Fibroblast of mammary gland (primary cell): Measurements from ENCODE around the gene PHACTR1.
A peak's percentile ranks its signal among the peaks of the same experiment; 100 is the strongest.

Experiments used
- DNase-seq: peaks from one replicate; pipeline ENCODE4 v3.0.0-alpha.2; 2010; ENCODE audit warnings: low read depth
- H3K4me3 ChIP-seq: 2 replicates; pipeline ENCODE4 v1.5.1; 2011; ENCODE audit warnings: low read depth, mild to moderate bottlenecking, low read length, moderate library complexity; ENCODE audit not compliant: control insufficient read depth
- TF ChIP-seq, protein P1 (sequence below): conservative IDR thresholded peaks from 2 replicates; pipeline ENCODE4 v1.5.1; 2011; ENCODE audit warnings: low read depth, low read length, inconsistent platforms; ENCODE audit not compliant: control insufficient read depth, insufficient read depth

Gene PHACTR1

DNA sequence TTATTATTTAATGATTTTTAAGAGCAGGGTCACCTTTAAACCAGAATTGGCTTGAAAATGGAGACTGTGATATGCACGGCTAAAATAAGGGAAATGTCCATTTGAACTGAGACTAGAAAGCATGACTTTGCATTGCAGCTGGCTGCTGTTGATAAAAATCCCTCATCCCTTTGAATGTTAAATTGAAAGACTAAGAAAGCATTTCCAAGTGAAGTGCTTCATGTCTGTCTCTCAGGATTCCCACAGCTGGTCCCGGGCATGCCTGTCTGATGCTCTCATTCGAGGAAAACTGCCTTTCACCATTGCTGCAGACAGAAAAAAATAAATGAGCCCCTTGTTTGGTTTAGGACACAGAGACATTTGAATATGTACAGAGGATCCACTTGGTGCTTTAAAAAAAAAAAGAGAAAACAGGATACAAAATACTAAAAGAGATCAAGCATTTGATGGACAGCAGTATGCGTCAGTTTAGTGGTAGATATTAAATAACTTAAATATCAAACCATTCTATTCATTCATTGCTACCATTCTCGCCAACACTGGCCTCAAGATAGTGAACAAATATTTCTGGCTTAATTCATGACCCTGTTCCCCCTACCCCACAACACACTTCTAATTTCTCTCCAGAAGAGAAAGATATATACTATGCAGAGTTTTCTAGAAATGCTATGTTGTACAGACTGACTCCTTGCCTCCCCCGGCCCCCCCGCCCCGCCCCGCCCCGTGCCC, 556.8 kb downstream of the PHACTR1 start:
- TF ChIP-seq, protein P1, sequence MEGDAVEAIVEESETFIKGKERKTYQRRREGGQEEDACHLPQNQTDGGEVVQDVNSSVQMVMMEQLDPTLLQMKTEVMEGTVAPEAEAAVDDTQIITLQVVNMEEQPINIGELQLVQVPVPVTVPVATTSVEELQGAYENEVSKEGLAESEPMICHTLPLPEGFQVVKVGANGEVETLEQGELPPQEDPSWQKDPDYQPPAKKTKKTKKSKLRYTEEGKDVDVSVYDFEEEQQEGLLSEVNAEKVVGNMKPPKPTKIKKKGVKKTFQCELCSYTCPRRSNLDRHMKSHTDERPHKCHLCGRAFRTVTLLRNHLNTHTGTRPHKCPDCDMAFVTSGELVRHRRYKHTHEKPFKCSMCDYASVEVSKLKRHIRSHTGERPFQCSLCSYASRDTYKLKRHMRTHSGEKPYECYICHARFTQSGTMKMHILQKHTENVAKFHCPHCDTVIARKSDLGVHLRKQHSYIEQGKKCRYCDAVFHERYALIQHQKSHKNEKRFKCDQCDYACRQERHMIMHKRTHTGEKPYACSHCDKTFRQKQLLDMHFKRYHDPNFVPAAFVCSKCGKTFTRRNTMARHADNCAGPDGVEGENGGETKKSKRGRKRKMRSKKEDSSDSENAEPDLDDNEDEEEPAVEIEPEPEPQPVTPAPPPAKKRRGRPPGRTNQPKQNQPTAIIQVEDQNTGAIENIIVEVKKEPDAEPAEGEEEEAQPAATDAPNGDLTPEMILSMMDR = no peak
- no peak overlapping the region for H3K4me3 ChIP-seq

DNA sequence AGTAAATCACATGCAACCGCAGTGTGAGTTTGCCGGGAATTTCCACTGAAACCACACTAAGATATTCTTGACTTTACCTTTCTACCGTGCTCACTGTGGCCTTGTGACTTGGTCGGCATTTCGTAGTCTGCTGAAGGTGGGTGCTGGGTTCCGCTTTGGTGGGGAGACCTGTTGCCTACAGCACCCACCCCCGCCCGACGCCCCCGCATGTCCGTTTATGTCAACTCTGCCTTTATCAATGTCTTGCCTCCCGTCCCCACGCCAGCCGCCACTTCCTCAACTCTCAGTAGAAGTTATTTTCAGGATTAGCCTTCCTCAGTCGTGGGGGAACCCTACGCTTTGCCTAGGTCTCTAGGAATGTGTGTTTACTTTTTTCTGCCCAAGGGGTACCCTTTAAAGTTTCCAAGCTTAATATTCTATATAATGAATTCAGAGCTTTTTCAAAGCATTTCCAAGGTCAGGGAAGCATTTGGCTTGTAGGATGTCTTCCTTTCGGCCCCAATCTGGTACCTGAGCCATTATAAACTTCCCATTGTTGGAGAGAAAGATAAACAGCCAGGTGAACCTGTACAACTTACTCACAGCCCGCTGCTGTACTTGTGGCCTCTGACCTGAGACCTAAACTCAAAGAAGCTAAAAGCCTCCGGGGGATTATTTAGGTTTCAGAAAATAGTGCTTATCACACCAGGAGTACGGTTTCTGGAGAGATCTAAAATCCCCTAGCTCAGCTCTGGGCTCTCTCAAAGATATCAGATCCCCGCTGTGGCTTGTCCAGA, 557.6 kb downstream of the PHACTR1 start:
- no peak for DNase-seq
- TF ChIP-seq, protein P1 = no peak
- no peak overlapping the region for H3K4me3 ChIP-seq

More for the DNA sequence above, 556.8 kb downstream of the PHACTR1 start:
- no peak for DNase-seq

DNA sequence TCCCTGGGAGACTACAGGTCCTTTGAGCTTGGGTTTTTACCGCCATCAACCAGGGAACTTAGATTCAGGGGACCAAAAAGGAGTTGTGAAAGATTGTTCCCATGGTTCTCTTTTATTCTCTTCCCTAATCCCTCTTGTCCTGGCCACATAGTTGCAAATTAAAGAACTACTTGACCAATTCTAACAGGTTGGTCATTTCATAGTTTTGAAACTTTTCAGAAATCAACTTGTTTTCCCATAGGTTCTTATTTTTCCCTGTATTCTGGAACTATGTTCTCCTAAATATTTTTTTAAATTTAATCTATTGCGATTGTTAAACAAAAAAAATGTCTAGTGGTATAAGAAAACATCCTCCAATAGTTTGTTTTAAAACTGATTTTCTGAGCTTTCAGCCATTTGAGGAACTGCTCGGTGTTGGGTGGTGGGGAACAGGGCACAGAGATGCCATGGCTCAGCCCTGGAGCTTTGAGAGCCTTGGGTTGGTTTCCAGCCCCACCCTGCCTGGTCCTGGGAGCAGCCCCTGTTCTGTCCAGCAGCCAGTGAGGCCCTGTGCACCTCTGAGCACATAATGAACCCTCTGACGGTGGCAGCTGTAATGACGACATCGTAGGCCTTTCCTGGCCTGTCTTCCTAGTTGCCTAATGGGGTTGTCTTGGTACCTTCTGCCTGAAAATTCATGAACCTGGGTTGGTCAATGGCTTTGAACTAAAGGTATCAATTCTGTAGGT, 558.3 kb downstream of the PHACTR1 start:
- no peak for DNase-seq
- H3K4me3 ChIP-seq = no peak overlapping the region
- TF ChIP-seq, protein P1 = no peak

DNA sequence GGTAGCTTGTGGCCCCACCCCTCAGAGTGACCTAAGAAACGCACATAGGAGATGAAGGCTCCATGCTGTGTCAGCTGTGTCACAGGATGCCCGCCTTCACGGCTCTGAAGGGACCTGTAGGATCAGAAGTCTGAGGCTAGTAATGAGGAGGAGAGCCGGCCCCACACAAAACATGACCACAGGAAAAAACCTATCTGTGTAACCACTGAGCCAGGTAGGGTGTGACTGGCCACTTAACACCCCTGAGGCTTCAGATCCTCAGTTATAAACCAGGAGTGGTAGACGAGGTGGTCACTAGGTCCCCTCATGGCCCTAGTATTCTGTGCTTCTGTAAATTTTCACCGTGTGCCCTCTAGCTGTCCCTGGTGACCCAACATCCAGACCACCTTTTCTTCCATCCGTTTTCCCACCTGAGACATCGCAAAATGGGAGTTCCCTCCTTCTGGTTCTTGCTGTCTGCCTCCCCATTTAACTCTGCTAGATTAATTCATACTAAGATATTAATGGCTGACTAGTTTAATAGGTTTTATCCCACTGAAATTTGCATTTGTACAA, 558.9 kb downstream of the PHACTR1 start:
- DNase-seq = no peak
- TF ChIP-seq, protein P1 = no peak

DNA sequence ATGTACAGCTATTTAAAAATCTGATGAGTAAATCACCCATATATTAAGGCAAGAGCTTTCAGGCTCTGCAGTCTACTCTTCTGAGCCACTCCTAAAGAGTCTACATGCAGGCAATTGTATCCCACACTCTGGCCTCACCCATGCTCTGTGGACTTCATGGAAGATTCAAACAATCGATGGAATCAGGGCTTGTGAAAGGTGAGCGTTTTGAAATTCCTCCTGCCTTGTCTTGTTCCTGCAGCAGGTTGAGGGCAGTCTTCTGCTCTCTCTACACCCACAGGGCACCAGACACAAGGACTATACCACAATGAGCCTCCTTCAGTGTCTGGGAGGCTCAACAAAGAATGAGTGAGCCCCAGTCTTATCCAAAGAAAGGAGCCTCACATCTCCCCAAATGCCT, 560.7 kb downstream of the PHACTR1 start:
- TF ChIP-seq, protein P1 = no peak
- no peak overlapping the region for H3K4me3 ChIP-seq
- DNase-seq = no peak

More for the DNA sequence above, 558.9 kb downstream of the PHACTR1 start:
- no peak overlapping the region for H3K4me3 ChIP-seq

DNA sequence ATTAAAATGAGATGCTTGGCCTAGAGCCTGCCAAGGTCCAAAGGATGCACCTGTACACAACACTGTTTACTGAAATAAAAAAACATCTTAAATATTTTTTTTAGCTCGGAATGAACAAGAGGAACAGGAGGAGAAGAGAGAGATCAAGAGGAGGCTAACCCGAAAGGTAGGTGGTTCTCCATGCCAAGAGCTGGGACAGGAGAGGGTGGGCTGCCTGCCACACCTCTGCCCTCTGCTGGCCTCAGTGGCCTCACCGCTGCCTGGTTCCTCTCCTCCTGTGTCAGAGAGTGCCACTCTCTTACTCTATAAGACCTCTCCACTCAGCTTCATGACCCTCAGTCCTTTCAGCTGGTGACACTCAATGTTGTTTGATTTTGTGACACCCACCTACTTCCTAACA, 561.6 kb downstream of the PHACTR1 start:
- TF ChIP-seq, protein P1 = peak; percentile 2
- H3K4me3 ChIP-seq = no peak overlapping the region
- no peak for DNase-seq
